ENCODE results near the gene TLCD1.
"Not testable (repeated sequence)": the region's sequence is repeated elsewhere in the genome, so short reads cannot be mapped to it uniquely, and the experiment has no call there.

TLCD1 gene

GRCh38 chr17:28728364-28729200 is 2.5 kb upstream of the TLCD1 start, which contains the start of gene NEK8:
Gene NEK8, plus strand, starts transcription at chr17:28728788. Its CDS starts 26 bp downstream, at chr17:28728814.
- DNase-seq: peak; percentile 98

GRCh38 chr17:28726627-28727491 is 826 bp upstream of the TLCD1 start:
- DNase-seq: peak; percentile 95

- peak; percentile 82 for DNase-seq
Measured at GRCh38 chr17:28725660-28726225, 290 bp downstream of the TLCD1 start.

GRCh38 chr17:28725166-28725659 is 820 bp downstream of the TLCD1 start:
- peak; percentile 59 for DNase-seq

- no peak for DNase-seq
Measured at GRCh38 chr17:28724500-28725165, 1.4 kb downstream of the TLCD1 start.

- DNase-seq: not testable (repeated sequence)
Measured at GRCh38 chr17:28723836-28724499, 2.1 kb downstream of the TLCD1 start.

- DNase-seq: no peak
Measured at GRCh38 chr17:28723159-28723835, 2.7 kb downstream of the TLCD1 start.

GRCh38 chr17:28722417-28723158 is 3.4 kb downstream of the TLCD1 start:
- DNase-seq: no peak

- DNase-seq: peak; percentile 43
Measured at GRCh38 chr17:28720997-28721329, 5.1 kb downstream of the TLCD1 start.

- DNase-seq: peak; percentile 62
Measured at GRCh38 chr17:28720247-28720996, 5.6 kb downstream of the TLCD1 start.

GRCh38 chr17:28719021-28719433 is 7.0 kb downstream of the TLCD1 start:
- DNase-seq: peak; percentile 25

GRCh38 chr17:28718333-28719020 is 7.6 kb downstream of the TLCD1 start:
- no peak for DNase-seq

GRCh38 chr17:28717578-28718332 is 8.3 kb downstream of the TLCD1 start, which contains the start of gene RAB34:
Gene RAB34, minus strand, starts transcription at chr17:28717868. Its CDS starts 602 bp downstream, at chr17:28717266.
- DNase-seq: peak; percentile 67

- peak; percentile 51 for DNase-seq
Measured at GRCh38 chr17:28716740-28717577, 9.1 kb downstream of the TLCD1 start.

- DNase-seq: no peak
Measured at GRCh38 chr17:28715217-28715616, 10.8 kb downstream of the TLCD1 start.

GRCh38 chr17:28714281-28714680 is 11.8 kb downstream of the TLCD1 start:
- DNase-seq: no peak

- no peak for DNase-seq
Measured at GRCh38 chr17:28712705-28713415, 13.2 kb downstream of the TLCD1 start.
